IPS-15b (cell line): ENCODE measurements around the gene CDON.

Experiments
- H3K27me3 ChIP-seq: one replicate; pipeline ENCODE4 v1.6.1; 2013; ENCODE audit warnings: low read length; ENCODE audit not compliant: control insufficient read depth, insufficient read depth
- H3K36me3 ChIP-seq: one replicate; pipeline ENCODE4 v1.6.1; 2013; ENCODE audit warnings: low read length; ENCODE audit not compliant: control insufficient read depth, insufficient read depth
- H3K4me1 ChIP-seq: one replicate; pipeline ENCODE4 v1.6.1; 2013; ENCODE audit warnings: mild to moderate bottlenecking, low read length; ENCODE audit not compliant: control insufficient read depth, insufficient read depth
- H3K4me3 ChIP-seq: one replicate; pipeline ENCODE4 v1.5.1; 2013; ENCODE audit warnings: low read depth, low read length
- H3K9ac ChIP-seq: one replicate; pipeline ENCODE4 v1.6.1; 2013; ENCODE audit warnings: low read depth, mild to moderate bottlenecking, low read length
- H3K9me3 ChIP-seq: one replicate; pipeline ENCODE4 v1.6.1; 2013; ENCODE audit warnings: mild to moderate bottlenecking, low read length; ENCODE audit not compliant: control insufficient read depth, insufficient read depth

Gene CDON

GRCh38 chr11:126080161-126080941, 17.7 kb upstream of the CDON start:
- Histone ChIP-seq H3K27me3 (no peaks in the 10 kb centered on the region), H3K9ac (no peak overlapping the region), H3K4me1 (peaks cover 31% of the 10 kb centered on the region), H3K4me3 (no peak overlapping the region), H3K36me3 (no peaks in the 10 kb centered on the region), H3K9me3 (no peaks in the 10 kb centered on the region)

GRCh38 chr11:126079621-126080124, 17.0 kb upstream of the CDON start:
- Histone ChIP-seq H3K36me3 (no peaks in the 10 kb centered on the region), H3K9ac (no peak overlapping the region), H3K4me3 (no peak overlapping the region), H3K9me3 (no peaks in the 10 kb centered on the region), H3K27me3 (no peaks in the 10 kb centered on the region), H3K4me1 (peaks cover 31% of the 10 kb centered on the region)

GRCh38 chr11:126076641-126077040, 14.0 kb upstream of the CDON start:
- no peaks in the 10 kb centered on the region for H3K27me3 ChIP-seq
- H3K4me1 ChIP-seq = peaks cover 30% of the 10 kb centered on the region
- no peaks in the 10 kb centered on the region for H3K9me3 ChIP-seq
- no peaks in the 10 kb centered on the region for H3K36me3 ChIP-seq
- H3K4me3 ChIP-seq = no peak overlapping the region
- no peak overlapping the region for H3K9ac ChIP-seq

GRCh38 chr11:126072801-126073594, 10.3 kb upstream of the CDON start:
- Histone ChIP-seq H3K9ac (no peak overlapping the region), H3K27me3 (no peaks in the 10 kb centered on the region), H3K4me3 (no peak overlapping the region), H3K36me3 (no peaks in the 10 kb centered on the region), H3K9me3 (no peaks in the 10 kb centered on the region), H3K4me1 (peaks cover 16% of the 10 kb centered on the region)

- Histone ChIP-seq H3K4me1 (peaks cover 16% of the 10 kb centered on the region), H3K9me3 (no peaks in the 10 kb centered on the region), H3K36me3 (no peaks in the 10 kb centered on the region), H3K4me3 (no peak overlapping the region), H3K27me3 (no peaks in the 10 kb centered on the region), H3K9ac (no peak overlapping the region)
Observed at GRCh38 chr11:126072141-126072741, 9.6 kb upstream of the CDON start.

- Histone ChIP-seq H3K4me3 (peak overlapping the region; percentile 26), H3K9ac (no peak overlapping the region), H3K27me3 (no peaks in the 10 kb centered on the region), H3K9me3 (no peaks in the 10 kb centered on the region), H3K4me1 (peaks cover 6% of the 10 kb centered on the region), H3K36me3 (no peaks in the 10 kb centered on the region)
Observed at GRCh38 chr11:126063507-126063852, 814 bp upstream of the CDON start.

- Histone ChIP-seq H3K9ac (no peak overlapping the region), H3K4me3 (peak overlapping the region; percentile 61), H3K9me3 (no peaks in the 10 kb centered on the region), H3K4me1 (peaks cover 6% of the 10 kb centered on the region), H3K27me3 (no peaks in the 10 kb centered on the region), H3K36me3 (no peaks in the 10 kb centered on the region)
Observed at GRCh38 chr11:126061707-126062678, 673 bp downstream of the CDON start.

GRCh38 chr11:126060757-126061171, 1.9 kb downstream of the CDON start:
- Histone ChIP-seq H3K4me3 (no peak overlapping the region), H3K9ac (no peak overlapping the region), H3K27me3 (no peaks in the 10 kb centered on the region), H3K9me3 (no peaks in the 10 kb centered on the region), H3K36me3 (no peaks in the 10 kb centered on the region), H3K4me1 (peaks cover 6% of the 10 kb centered on the region)

- H3K4me3 ChIP-seq = no peak overlapping the region
- peaks cover 6% of the 10 kb centered on the region for H3K4me1 ChIP-seq
- no peak overlapping the region for H3K9ac ChIP-seq
- no peaks in the 10 kb centered on the region for H3K27me3 ChIP-seq
- no peaks in the 10 kb centered on the region for H3K9me3 ChIP-seq
- H3K36me3 ChIP-seq = no peaks in the 10 kb centered on the region
Observed at GRCh38 chr11:126059238-126059781, 3.4 kb downstream of the CDON start.

- no peaks in the 10 kb centered on the region for H3K27me3 ChIP-seq
- H3K36me3 ChIP-seq = no peaks in the 10 kb centered on the region
- H3K4me1 ChIP-seq = peaks cover 6% of the 10 kb centered on the region
- no peak overlapping the region for H3K9ac ChIP-seq
- no peak overlapping the region for H3K4me3 ChIP-seq
- no peaks in the 10 kb centered on the region for H3K9me3 ChIP-seq
Observed at GRCh38 chr11:126058105-126058874, 4.4 kb downstream of the CDON start.
